ENCODE data around the gene LECT2.

DNA sequence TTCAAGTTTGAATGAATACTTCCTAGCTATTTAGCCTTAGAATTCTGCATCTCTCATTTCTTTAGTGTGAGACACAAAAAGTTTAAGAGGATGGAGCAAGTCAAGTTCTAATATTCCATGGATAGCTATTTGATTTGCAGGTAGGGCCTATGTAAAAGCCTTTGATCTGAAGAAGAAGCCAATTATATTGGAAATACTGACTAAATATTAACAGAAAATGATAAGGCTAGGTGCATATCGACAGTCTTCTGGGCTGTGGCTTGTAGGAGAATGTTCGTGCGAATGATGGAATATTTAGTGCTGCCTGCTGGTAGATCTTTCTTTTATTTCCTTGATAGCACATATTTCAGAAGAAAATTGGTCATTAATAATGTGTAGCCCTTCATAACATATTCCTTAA lies at the start of gene LECT2:
- TF ChIP-seq, protein P1, sequence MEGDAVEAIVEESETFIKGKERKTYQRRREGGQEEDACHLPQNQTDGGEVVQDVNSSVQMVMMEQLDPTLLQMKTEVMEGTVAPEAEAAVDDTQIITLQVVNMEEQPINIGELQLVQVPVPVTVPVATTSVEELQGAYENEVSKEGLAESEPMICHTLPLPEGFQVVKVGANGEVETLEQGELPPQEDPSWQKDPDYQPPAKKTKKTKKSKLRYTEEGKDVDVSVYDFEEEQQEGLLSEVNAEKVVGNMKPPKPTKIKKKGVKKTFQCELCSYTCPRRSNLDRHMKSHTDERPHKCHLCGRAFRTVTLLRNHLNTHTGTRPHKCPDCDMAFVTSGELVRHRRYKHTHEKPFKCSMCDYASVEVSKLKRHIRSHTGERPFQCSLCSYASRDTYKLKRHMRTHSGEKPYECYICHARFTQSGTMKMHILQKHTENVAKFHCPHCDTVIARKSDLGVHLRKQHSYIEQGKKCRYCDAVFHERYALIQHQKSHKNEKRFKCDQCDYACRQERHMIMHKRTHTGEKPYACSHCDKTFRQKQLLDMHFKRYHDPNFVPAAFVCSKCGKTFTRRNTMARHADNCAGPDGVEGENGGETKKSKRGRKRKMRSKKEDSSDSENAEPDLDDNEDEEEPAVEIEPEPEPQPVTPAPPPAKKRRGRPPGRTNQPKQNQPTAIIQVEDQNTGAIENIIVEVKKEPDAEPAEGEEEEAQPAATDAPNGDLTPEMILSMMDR (IDR thresholded peaks at IDR 0.05) = no peak
- TF ChIP-seq POLR2A (IDR thresholded peaks at IDR 0.05) = no peak
